Inferior parietal cortex (tissue), 1 donor: ENCODE data around the gene ROR2.
A peak's percentile ranks its signal among the peaks of the same experiment; 100 is the strongest.

Experiments
- DNase-seq: peaks from one replicate; pipeline ENCODE4 v3.0.0-alpha.2; 2016; ENCODE audit errors: extremely low spot score

The ROR2 gene

GRCh38 chr9:91741522-91741921 lies 208.5 kb downstream of the ROR2 start:
- no peak for DNase-seq

GRCh38 chr9:91740701-91741100 lies 209.3 kb downstream of the ROR2 start:
- DNase-seq: no peak

GRCh38 chr9:91736898-91737601 lies 213.0 kb downstream of the ROR2 start:
- DNase-seq: no peak

GRCh38 chr9:91736311-91736710 lies 213.7 kb downstream of the ROR2 start:
- DNase-seq: no peak

- no peak for DNase-seq
These were observed 215.0 kb downstream of the ROR2 start for GRCh38 chr9:91735049-91735448.

GRCh38 chr9:91734371-91734981 lies 215.6 kb downstream of the ROR2 start:
- DNase-seq: peak; percentile 72

GRCh38 chr9:91733006-91733624 lies 216.9 kb downstream of the ROR2 start:
- no peak for DNase-seq

GRCh38 chr9:91732187-91733005 lies 217.6 kb downstream of the ROR2 start:
- no peak for DNase-seq

GRCh38 chr9:91730806-91731205 lies 219.2 kb downstream of the ROR2 start:
- DNase-seq: no peak

GRCh38 chr9:91729558-91729842 lies 220.5 kb downstream of the ROR2 start:
- DNase-seq: no peak

GRCh38 chr9:91727972-91728371 lies 222.1 kb downstream of the ROR2 start:
- no peak for DNase-seq

GRCh38 chr9:91727316-91727861 lies 222.6 kb downstream of the ROR2 start:
- DNase-seq: peak; percentile 48

GRCh38 chr9:91726406-91727100 lies 223.5 kb downstream of the ROR2 start:
- no peak for DNase-seq

GRCh38 chr9:91725651-91726050 lies 224.4 kb downstream of the ROR2 start:
- no peak for DNase-seq

GRCh38 chr9:91724609-91725505 lies 225.2 kb downstream of the ROR2 start:
- no peak for DNase-seq

- no peak for DNase-seq
These were observed 226.0 kb downstream of the ROR2 start for GRCh38 chr9:91724068-91724440.

- no peak for DNase-seq
These were observed 226.5 kb downstream of the ROR2 start for GRCh38 chr9:91723420-91724067.

- no peak for DNase-seq
These were observed 229.0 kb downstream of the ROR2 start for GRCh38 chr9:91720751-91721705.

GRCh38 chr9:91720313-91720712 lies 229.7 kb downstream of the ROR2 start:
- DNase-seq: no peak
